OCI-LY1 (cell line): ENCODE measurements around the gene CTNNBL1.

ENCODE experiments used
- H2AFZ ChIP-seq: fragments of 200-600 bp; sonication (generic), shearing (Covaris generic); 2 replicates; pipeline ENCODE4 v1.6.0; 2014; ENCODE audit warnings: antibody characterized with exemption, mild to moderate bottlenecking, low read length
- H3F3A ChIP-seq: fragments of 200-600 bp; sonication (generic), shearing (Covaris generic); 2 replicates; pipeline ENCODE4 v1.6.0; 2014; ENCODE audit warnings: mild to moderate bottlenecking, antibody characterized with exemption, low read length, moderate library complexity; ENCODE audit not compliant: insufficient read depth
- H3K27ac ChIP-seq: fragments of 200-600 bp; sonication (generic); 2 replicates; pipeline ENCODE4 v1.5.1; 2014; ENCODE audit warnings: low read length, mixed run types, mild to moderate bottlenecking, low read depth; ENCODE audit not compliant: poor library complexity, severe bottlenecking
- H3K27me3 ChIP-seq: fragments of 200-600 bp; sonication (generic); 2 replicates; pipeline ENCODE4 v1.6.0; 2014; ENCODE audit warnings: antibody characterized with exemption, mild to moderate bottlenecking, low read length, moderate library complexity; ENCODE audit not compliant: insufficient read depth
- H3K36me3 ChIP-seq: fragments of 200-600 bp; sonication (generic); 2 replicates; pipeline ENCODE4 v1.6.1; 2014; ENCODE audit warnings: mild to moderate bottlenecking, antibody characterized with exemption, low read length, moderate library complexity, mixed read lengths; ENCODE audit not compliant: insufficient read depth
- H3K4me1 ChIP-seq: fragments of 200-600 bp; sonication (generic); 2 replicates; pipeline ENCODE4 v1.5.1; 2014; ENCODE audit warnings: mild to moderate bottlenecking, low read length, moderate library complexity; ENCODE audit not compliant: insufficient read depth, severe bottlenecking
- H3K4me2 ChIP-seq: fragments of 200-600 bp; sonication (generic), shearing (Covaris generic); 2 replicates; pipeline ENCODE4 v1.6.1; 2014; ENCODE audit warnings: low read length
- H3K4me3 ChIP-seq: fragments of 200-600 bp; sonication (generic); 2 replicates; pipeline ENCODE4 v1.5.1; 2014; ENCODE audit warnings: low read length, low read depth, mild to moderate bottlenecking, mixed read lengths; ENCODE audit not compliant: poor library complexity, severe bottlenecking
- H3K79me2 ChIP-seq: fragments of 200-600 bp; shearing (Covaris generic); 2 replicates; pipeline ENCODE4 v1.6.1; 2016; ENCODE audit warnings: mixed run types, low read length, mixed read lengths; ENCODE audit not compliant: insufficient read depth
- H3K9ac ChIP-seq: fragments of 200-600 bp; sonication (generic), shearing (Covaris generic); 2 replicates; pipeline ENCODE4 v1.6.1; 2014; ENCODE audit warnings: mild to moderate bottlenecking, low read length, mixed read lengths
- H3K9me2 ChIP-seq: fragments of 200-600 bp; sonication (generic), shearing (Covaris generic); 2 replicates; pipeline ENCODE4 v1.6.1; 2014; ENCODE audit warnings: low read depth, mild to moderate bottlenecking, low read length, mixed read lengths
- H3K9me3 ChIP-seq: fragments of 200-600 bp; shearing (Covaris generic); 2 replicates; pipeline ENCODE4 v1.6.1; 2014; ENCODE audit warnings: low read length, mixed read lengths
- H4K20me1 ChIP-seq: fragments of 200-600 bp; sonication (generic), shearing (Covaris generic); 2 replicates; pipeline ENCODE4 v1.6.0; 2016; ENCODE audit warnings: mild to moderate bottlenecking, low read length; ENCODE audit not compliant: insufficient read depth
- EZH2 ChIP-seq: fragments of 200-600 bp; sonication (generic), shearing (Covaris generic); IDR thresholded peaks from 2 replicates; pipeline ENCODE4 v1.8.0; 2017; ENCODE audit warnings: borderline replicate concordance, mixed run types, mild to moderate bottlenecking, antibody characterized with exemption, low read length, moderate library complexity, mixed read lengths
- TF ChIP-seq, protein P1 (sequence below): fragments of 200-600 bp; sonication (generic), shearing (Covaris generic); IDR thresholded peaks from 2 replicates; pipeline ENCODE4 v1.5.1; 2017; ENCODE audit warnings: mild to moderate bottlenecking, antibody characterized with exemption, low read length, moderate library complexity, mixed read lengths

The CTNNBL1 gene

DNA sequence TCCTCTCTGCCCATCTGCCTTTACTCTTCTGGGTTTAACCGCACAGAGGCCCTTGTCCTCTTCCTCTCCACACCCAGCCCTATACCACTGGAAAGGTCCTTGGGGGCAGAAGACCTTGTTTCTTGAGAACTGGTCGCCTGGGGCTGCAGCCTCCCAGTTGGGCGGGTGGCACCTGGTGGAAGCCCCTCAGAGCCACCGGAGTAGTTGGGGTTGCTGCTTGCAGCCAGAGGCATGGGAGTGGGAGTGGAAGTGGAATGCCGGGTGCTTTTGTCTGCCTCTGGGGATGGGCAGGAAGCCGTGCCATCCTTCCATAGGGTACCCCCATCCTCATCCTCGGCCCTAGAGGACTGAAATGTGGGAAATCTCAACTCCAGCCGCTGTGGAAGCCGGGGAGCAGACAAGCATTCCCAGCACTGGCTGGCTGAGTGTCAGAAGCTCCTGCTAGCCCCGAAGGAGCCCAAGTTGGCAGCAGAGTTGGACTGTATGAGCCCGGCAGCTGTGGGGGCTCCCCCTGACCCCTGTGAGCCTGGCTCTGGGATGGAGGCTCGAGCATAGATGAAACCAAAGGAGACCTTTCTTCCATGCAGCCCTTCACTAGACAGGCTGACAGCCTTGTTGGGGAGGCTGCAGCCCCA is 210.3 kb downstream of the CTNNBL1 start:
- Histone ChIP-seq H3K4me1 (no peaks in the 10 kb centered on the region), H3K27me3 (peaks cover 3% of the 10 kb centered on the region; the same call in 1 of the 2 replicates), H3K79me2 (no peaks in the 10 kb centered on the region), H3K9me3 (no peaks in the 10 kb centered on the region), H4K20me1 (no peaks in the 10 kb centered on the region), H3K4me2 (no peak overlapping the region), H3K4me3 (no peak overlapping the region), H3K9me2 (no peaks in the 10 kb centered on the region), H2AFZ (no peak overlapping the region), H3F3A (no peaks in the 10 kb centered on the region), H3K27ac (no peak overlapping the region), H3K36me3 (no peaks in the 10 kb centered on the region), H3K9ac (no peak overlapping the region)
- no peak for TF ChIP-seq EZH2
- TF ChIP-seq, protein P1, sequence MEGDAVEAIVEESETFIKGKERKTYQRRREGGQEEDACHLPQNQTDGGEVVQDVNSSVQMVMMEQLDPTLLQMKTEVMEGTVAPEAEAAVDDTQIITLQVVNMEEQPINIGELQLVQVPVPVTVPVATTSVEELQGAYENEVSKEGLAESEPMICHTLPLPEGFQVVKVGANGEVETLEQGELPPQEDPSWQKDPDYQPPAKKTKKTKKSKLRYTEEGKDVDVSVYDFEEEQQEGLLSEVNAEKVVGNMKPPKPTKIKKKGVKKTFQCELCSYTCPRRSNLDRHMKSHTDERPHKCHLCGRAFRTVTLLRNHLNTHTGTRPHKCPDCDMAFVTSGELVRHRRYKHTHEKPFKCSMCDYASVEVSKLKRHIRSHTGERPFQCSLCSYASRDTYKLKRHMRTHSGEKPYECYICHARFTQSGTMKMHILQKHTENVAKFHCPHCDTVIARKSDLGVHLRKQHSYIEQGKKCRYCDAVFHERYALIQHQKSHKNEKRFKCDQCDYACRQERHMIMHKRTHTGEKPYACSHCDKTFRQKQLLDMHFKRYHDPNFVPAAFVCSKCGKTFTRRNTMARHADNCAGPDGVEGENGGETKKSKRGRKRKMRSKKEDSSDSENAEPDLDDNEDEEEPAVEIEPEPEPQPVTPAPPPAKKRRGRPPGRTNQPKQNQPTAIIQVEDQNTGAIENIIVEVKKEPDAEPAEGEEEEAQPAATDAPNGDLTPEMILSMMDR = no peak

DNA sequence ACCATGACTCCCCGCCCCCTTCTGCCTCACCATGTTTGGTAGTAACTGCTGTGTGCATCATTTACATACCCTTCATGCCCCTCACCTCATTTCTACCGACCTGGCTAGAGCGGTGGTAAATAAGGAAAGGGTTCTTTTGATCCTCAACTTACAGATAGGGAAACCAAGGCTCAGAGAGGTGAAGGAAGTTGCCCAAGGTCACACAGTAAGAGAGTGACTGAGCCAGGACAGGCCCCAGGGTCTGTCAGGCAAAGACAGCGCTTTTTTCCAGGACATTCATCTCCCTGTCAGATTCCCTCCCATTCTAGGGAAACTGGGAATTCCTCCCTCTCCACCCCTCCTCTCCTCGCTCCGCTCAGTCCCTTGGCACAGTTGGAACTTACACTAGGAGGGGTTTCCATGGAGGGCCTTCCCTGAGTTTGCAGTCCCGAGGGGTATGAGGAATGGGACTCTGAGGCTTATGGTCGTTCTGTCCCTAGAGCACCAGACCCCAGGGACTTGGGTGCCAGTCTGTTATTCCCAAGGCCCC is 211.1 kb downstream of the CTNNBL1 start:
- H3K9me3 ChIP-seq = no peaks in the 10 kb centered on the region
- no peak overlapping the region for H3K27ac ChIP-seq
- no peaks in the 10 kb centered on the region for H4K20me1 ChIP-seq
- no peaks in the 10 kb centered on the region for H3K36me3 ChIP-seq
- no peak overlapping the region for H3K4me3 ChIP-seq
- H2AFZ ChIP-seq = no peak overlapping the region
- no peak overlapping the region for H3K4me2 ChIP-seq
- no peaks in the 10 kb centered on the region for H3F3A ChIP-seq
- H3K27me3 ChIP-seq = peaks cover 4% of the 10 kb centered on the region; the same call in 1 of the 2 replicates
- H3K79me2 ChIP-seq = no peaks in the 10 kb centered on the region
- H3K9me2 ChIP-seq = no peaks in the 10 kb centered on the region
- no peaks in the 10 kb centered on the region for H3K4me1 ChIP-seq
- no peak overlapping the region for H3K9ac ChIP-seq
- TF ChIP-seq, protein P1 = no peak
- no peak for TF ChIP-seq EZH2

DNA sequence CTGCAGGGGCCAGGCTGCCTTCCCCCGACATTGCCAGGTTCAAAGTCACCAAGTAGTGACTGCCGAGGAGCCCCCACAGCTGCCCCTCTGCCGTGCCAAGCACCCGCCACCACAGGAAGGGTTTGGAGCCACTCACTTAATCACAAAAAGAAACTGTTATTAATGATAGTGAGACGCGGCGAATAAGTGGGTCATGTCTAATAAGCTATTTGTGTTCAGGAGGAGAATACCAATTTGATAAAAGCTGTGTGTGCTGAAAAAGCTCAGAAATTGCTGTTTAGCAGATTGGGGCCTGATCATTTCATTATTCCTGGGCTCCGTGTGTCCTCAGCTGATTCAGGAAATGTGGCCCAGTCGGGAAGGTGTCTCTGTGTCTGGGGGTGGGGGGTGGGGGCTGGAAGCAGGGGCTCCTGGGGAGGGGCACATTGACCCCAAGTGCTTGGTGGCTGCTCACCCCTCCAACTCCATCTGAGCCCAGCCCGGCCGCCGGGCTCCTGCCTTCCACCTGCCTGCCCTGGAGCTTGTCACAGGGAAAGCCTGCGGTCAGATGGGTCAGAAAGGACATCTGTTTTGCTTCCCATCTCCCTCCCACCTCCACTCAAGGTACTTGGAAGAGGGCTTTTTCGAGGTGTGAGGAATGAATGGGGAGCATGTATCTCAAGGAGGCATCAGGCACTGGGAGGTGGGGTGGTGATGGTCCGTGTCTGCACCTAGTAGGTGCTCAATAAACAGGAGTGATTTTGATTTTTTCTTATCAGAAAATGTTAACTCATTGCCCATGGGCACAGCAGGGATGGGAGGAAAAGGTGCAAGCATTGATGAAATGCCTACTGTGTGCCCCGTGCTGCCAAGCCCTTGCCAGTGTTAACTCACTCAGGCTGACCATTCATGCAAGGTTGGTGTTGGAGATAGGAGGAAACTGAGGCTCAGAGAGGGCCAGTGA is 212.1 kb downstream of the CTNNBL1 start:
- Histone ChIP-seq H3K79me2 (no peaks in the 10 kb centered on the region), H3K36me3 (no peaks in the 10 kb centered on the region), H4K20me1 (no peaks in the 10 kb centered on the region), H3K9ac (no peak overlapping the region), H3K9me2 (no peaks in the 10 kb centered on the region), H3K4me3 (no peak overlapping the region), H3K4me1 (no peaks in the 10 kb centered on the region), H3K9me3 (no peaks in the 10 kb centered on the region), H3K27me3 (peaks cover 4% of the 10 kb centered on the region; the same call in 1 of the 2 replicates), H3F3A (no peaks in the 10 kb centered on the region), H3K27ac (no peak overlapping the region), H2AFZ (no peak overlapping the region), H3K4me2 (no peak overlapping the region)
- TF ChIP-seq, protein P1 = no peak
